ENCODE measurements around the gene CD4.

DNA sequence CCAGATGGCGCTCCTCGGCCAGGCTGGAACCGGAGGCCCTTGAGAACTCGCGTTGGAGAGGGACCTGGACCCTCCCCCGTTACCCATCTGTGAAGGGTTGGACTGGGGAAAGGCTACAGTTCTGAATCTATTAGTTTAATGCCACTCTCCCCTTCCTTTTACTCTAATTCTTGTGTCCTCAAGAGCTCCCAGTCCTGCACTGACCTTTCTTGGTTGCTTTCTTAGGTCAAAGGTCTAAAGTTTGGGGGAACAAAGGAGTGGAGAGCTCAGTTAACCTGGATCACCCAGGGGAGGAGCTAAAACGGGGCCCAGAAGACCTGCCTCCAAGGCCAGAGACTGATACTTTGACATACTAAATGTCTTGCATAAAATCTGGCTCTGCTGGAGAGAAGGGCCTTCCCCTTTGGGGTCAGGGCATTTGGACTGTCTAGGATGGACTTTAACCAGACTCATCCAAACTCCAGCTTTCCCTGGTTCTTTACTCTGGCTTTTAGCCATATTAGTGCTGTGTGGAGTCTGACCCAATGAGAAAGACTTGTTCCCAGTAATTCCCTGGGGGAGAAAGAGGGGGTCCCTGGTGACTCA lies 35.5 kb upstream of the CD4 start:
- TF ChIP-seq CTCF (conservative IDR thresholded peaks at IDR 0.05; ENCODE audit: low read length) (peak; percentile 97), EZH2phosphoT487 (IDR thresholded peaks at IDR 0.05; ENCODE audit: borderline replicate concordance, low read depth, low read length) (no peak)

Measured in OCI-LY7 (cell line).